Measurements from ENCODE around the gene PLEKHG4B.

GRCh38 chr5:154826-155225 lies 62.9 kb downstream of the PLEKHG4B start:
- TF ChIP-seq EZH2 (IDR thresholded peaks at IDR 0.05; ENCODE audit: low read length) (no peak), CTCF (optimal IDR thresholded peaks at IDR 0.05 in 1 of 3, IDR thresholded peaks at IDR 0.05 in 1 of 3, conservative IDR thresholded peaks at IDR 0.05 in 1 of 3; ENCODE audit: extremely low read depth in 1 of 3, insufficient read depth in 2 of 3, low read length in 3 of 3) (no peak)

All from keratinocyte (primary cell).